HG03442 (cell line): ENCODE results near the gene ACBD7.

Experiments used
- ATAC-seq: cut with Tn5 transposase; IDR thresholded peaks from one replicate; pipeline ENCODE4 v1.9.1; 2021; ENCODE audit warnings: mild to moderate bottlenecking, moderate library complexity; ENCODE audit not compliant: unreplicated experiment

Gene ACBD7

GRCh38 chr10:15088428-15089261 lies at the start of gene ACBD7:
ACBD7 (minus strand) TSS chr10:15088776; CDS start chr10:15088728, 48 bp downstream.
- peak; percentile 98 for ATAC-seq

GRCh38 chr10:15137636-15138035 lies 49.1 kb upstream of the ACBD7 start:
- ATAC-seq = no peak

- no peak for ATAC-seq
Observed at GRCh38 chr10:15137036-15137359, 48.4 kb upstream of the ACBD7 start.

GRCh38 chr10:15136129-15137035 lies 47.8 kb upstream of the ACBD7 start:
- no peak for ATAC-seq

- no peak for ATAC-seq
Observed at GRCh38 chr10:15131330-15131729, 42.8 kb upstream of the ACBD7 start.

GRCh38 chr10:15124908-15125307 lies 36.3 kb upstream of the ACBD7 start:
- ATAC-seq = no peak

- no peak for ATAC-seq
Observed at GRCh38 chr10:15124190-15124589, 35.6 kb upstream of the ACBD7 start.

- no peak for ATAC-seq
Observed at GRCh38 chr10:15123749-15124184, 35.2 kb upstream of the ACBD7 start.

GRCh38 chr10:15122477-15123030 lies 34.0 kb upstream of the ACBD7 start:
- peak; percentile 91 for ATAC-seq

GRCh38 chr10:15121707-15122106 lies 33.1 kb upstream of the ACBD7 start:
- ATAC-seq = no peak

- no peak for ATAC-seq
Observed at GRCh38 chr10:15120523-15120922, 31.9 kb upstream of the ACBD7 start.

GRCh38 chr10:15118615-15119014 lies 30.0 kb upstream of the ACBD7 start:
- no peak for ATAC-seq

GRCh38 chr10:15116225-15116624 lies 27.6 kb upstream of the ACBD7 start:
- ATAC-seq = no peak

- no peak for ATAC-seq
Observed at GRCh38 chr10:15113766-15114165, 25.2 kb upstream of the ACBD7 start.

- ATAC-seq = no peak
Observed at GRCh38 chr10:15112657-15113056, 24.1 kb upstream of the ACBD7 start.

GRCh38 chr10:15106352-15107013 lies 17.9 kb upstream of the ACBD7 start:
- peak; percentile 77 for ATAC-seq

GRCh38 chr10:15103513-15103912 lies 14.9 kb upstream of the ACBD7 start:
- no peak for ATAC-seq

GRCh38 chr10:15099886-15100285 lies 11.3 kb upstream of the ACBD7 start:
- ATAC-seq = no peak

- ATAC-seq = peak; percentile 82
Observed at GRCh38 chr10:15097011-15097812, 8.6 kb upstream of the ACBD7 start, which contains the start of gene RPP38. RPP38 (plus strand) TSS chr10:15097355; CDS start chr10:15103315, 5,960 bp downstream.

- no peak for ATAC-seq
Observed at GRCh38 chr10:15096661-15097010, 8.1 kb upstream of the ACBD7 start.
